ENCODE results near the gene TEX19. TPM values are rescaled to one million over a fixed set of nuclear protein-coding genes. Genes with fewer than 3 reads are reported as not detected.

Gene TEX19
- total RNA-seq, 2 experiments from 2014 or later, result not detected

- POLR2A ChIA-PET, result interaction anchor here (0.9 to 3.9 kb wide), 3 partner anchors 17 to 22 kb away, joined by 3 to 25 read pairs (median 8); no protein-coding TSS in a partner anchor
- CTCF ChIA-PET, result interaction anchor here (0.6 to 3.1 kb wide), 10 partner anchors 7 to 85 kb away, joined by 3 to 49 read pairs (median 4); no protein-coding TSS in a partner anchor
Measured at GRCh38 chr17:82320140-82320840, 38.8 kb upstream of the TEX19 start.

GRCh38 chr17:82320956-82321927, 37.8 kb upstream of the TEX19 start:
- CTCF ChIA-PET, result interaction anchor here (0.5 to 3.1 kb wide), 14 partner anchors 8 to 86 kb away, joined by 3 to 49 read pairs (median 4); partner anchors contain the start of gene SECTM1
- POLR2A ChIA-PET, result interaction anchor here (0.6 to 3.9 kb wide), 6 partner anchors 18 to 222 kb away, joined by 3 to 25 read pairs (median 4); no protein-coding TSS in a partner anchor

- CTCF ChIA-PET, result interaction anchor here (0.5 to 3.1 kb wide), 10 partner anchors 11 to 88 kb away, joined by 3 to 49 read pairs (median 5); partner anchors contain the start of gene SECTM1
Measured at GRCh38 chr17:82321947-82322466, 37.0 kb upstream of the TEX19 start.

GRCh38 chr17:82322526-82323453, 36.3 kb upstream of the TEX19 start:
- CTCF ChIA-PET, result interaction anchor here (0.6 to 3.1 kb wide), 9 partner anchors 23 to 88 kb away, joined by 3 to 49 read pairs (median 7); no protein-coding TSS in a partner anchor
- POLR2A ChIA-PET, result interaction anchor here (0.6 to 3.9 kb wide), 6 partner anchors 11 to 94 kb away, joined by 3 to 25 read pairs (median 4); partner anchors contain the start of gene SECTM1

More at GRCh38 chr17:82321947-82322466, 37.0 kb upstream of the TEX19 start:
- POLR2A ChIA-PET, result interaction anchor here (1.2 to 3.9 kb wide), 3 partner anchors 21 to 29 kb away, joined by 5 to 25 read pairs (median 8); no protein-coding TSS in a partner anchor

- ChIA-PET CTCF (interaction anchor here (1.5 to 2.3 kb wide), 3 partner anchors 25 to 87 kb away, joined by 3 to 8 read pairs (median 4); no protein-coding TSS in a partner anchor), POLR2A (interaction anchor here (0.6 to 3.9 kb wide), 5 partner anchors 10 to 93 kb away, joined by 3 to 25 read pairs (median 3); partner anchors contain the start of gene SECTM1)
Measured at GRCh38 chr17:82323514-82324234, 35.4 kb upstream of the TEX19 start.

GRCh38 chr17:82324566-82325285, 34.3 kb upstream of the TEX19 start:
- CTCF ChIA-PET, result interaction anchor here (1.5 to 2.3 kb wide), 3 partner anchors 27 to 88 kb away, joined by 3 to 8 read pairs (median 4); no protein-coding TSS in a partner anchor
- POLR2A ChIA-PET, result no interaction called here

GRCh38 chr17:82325286-82326180, 33.5 kb upstream of the TEX19 start:
- CTCF ChIA-PET, result no interaction called here
- POLR2A ChIA-PET, result interaction anchor here (0.5 kb wide), 1 partner anchor 204 kb away, joined by 3 read pairs; no protein-coding TSS in a partner anchor

- ChIA-PET POLR2A (no interaction called here), CTCF (interaction anchor here (0.5 kb wide), 1 partner anchor 97 kb away, joined by 3 read pairs; no protein-coding TSS in a partner anchor)
Measured at GRCh38 chr17:82327289-82327688, 31.8 kb upstream of the TEX19 start.

- ChIA-PET CTCF (no interaction called here), POLR2A (no interaction called here)
Measured at GRCh38 chr17:82327757-82328140, 31.3 kb upstream of the TEX19 start.

GRCh38 chr17:82328141-82328993, 30.7 kb upstream of the TEX19 start:
- ChIA-PET CTCF (no interaction called here), POLR2A (no interaction called here)

GRCh38 chr17:82328994-82329507, 30.0 kb upstream of the TEX19 start:
- ChIA-PET CTCF (no interaction called here), POLR2A (no interaction called here)

GRCh38 chr17:82329683-82330321, 29.2 kb upstream of the TEX19 start:
- CTCF ChIA-PET, result no interaction called here
- POLR2A ChIA-PET, result no interaction called here

- ChIA-PET CTCF (interaction anchor here (0.9 kb wide), 1 partner anchor 13 kb away, joined by 4 read pairs; the partner anchor contains the start of gene CD7), POLR2A (no interaction called here)
Measured at GRCh38 chr17:82330322-82331239, 28.5 kb upstream of the TEX19 start.

All from activated CD8-positive, alpha-beta memory T cell treated with anti-CD3 and anti-CD28 coated beads for 36 hours (primary cell).